C4-2B (cell line): ENCODE measurements around the gene HOXB1.

ENCODE experiments used
- ZFX ChIP-seq: fragments of 450-650 bp; IDR thresholded peaks from 2 replicates; pipeline ENCODE4 v1.6.1; 2017
- TF ChIP-seq, protein P1 (sequence below): fragments of 450-650 bp; conservative IDR thresholded peaks from 2 replicates; pipeline ENCODE4 v1.5.1; 2017; ENCODE audit warnings: mild to moderate bottlenecking

DNA sequence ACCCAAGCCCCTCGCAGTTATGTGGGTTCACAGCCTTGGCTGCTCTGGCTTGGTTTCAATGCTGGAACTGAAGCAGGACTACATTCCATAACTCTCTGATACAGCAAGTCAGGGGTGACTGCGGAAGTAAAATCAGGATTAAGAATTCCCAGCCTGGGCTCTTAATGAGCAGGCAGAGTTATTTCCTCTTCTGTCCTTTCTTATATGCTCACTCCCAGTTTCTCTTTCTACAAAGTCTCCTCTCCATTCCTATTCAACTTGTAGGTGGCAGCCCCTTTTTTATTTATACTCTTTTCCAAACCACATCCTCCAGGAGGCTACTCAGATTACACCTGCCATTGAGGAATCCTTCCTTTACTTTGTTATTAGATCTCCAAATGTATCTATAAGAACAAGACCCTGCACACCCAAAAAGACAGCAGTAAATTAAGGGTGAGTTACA, 40.3 kb downstream of the HOXB1 start:
- TF ChIP-seq, protein P1, sequence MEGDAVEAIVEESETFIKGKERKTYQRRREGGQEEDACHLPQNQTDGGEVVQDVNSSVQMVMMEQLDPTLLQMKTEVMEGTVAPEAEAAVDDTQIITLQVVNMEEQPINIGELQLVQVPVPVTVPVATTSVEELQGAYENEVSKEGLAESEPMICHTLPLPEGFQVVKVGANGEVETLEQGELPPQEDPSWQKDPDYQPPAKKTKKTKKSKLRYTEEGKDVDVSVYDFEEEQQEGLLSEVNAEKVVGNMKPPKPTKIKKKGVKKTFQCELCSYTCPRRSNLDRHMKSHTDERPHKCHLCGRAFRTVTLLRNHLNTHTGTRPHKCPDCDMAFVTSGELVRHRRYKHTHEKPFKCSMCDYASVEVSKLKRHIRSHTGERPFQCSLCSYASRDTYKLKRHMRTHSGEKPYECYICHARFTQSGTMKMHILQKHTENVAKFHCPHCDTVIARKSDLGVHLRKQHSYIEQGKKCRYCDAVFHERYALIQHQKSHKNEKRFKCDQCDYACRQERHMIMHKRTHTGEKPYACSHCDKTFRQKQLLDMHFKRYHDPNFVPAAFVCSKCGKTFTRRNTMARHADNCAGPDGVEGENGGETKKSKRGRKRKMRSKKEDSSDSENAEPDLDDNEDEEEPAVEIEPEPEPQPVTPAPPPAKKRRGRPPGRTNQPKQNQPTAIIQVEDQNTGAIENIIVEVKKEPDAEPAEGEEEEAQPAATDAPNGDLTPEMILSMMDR, result no peak
- TF ChIP-seq ZFX, result no peak
